Endothelial cell of hepatic sinusoid (primary cell): ENCODE results near the gene TSPAN9.

Experiments
- in situ Hi-C: cut with HindIII; loops from 2 replicates; pipeline ENCODE4 v1.10.0; 2017; ENCODE audit warnings: low sequenced_read_pairs

TSPAN9 gene

GRCh38 chr12:3177778-3178425, 100.7 kb downstream of the TSPAN9 start:
- in situ Hi-C loops: no loop called here

GRCh38 chr12:3178671-3179313, 101.6 kb downstream of the TSPAN9 start:
- in situ Hi-C loops: no loop called here

GRCh38 chr12:3179731-3180130, 102.6 kb downstream of the TSPAN9 start:
- in situ Hi-C loops: loop anchor here (10.0 kb wide), 1 partner anchor 125 kb away; no protein-coding TSS in a partner anchor

- in situ Hi-C loops: loop anchor here (10.0 kb wide), 1 partner anchor 128 kb away; no protein-coding TSS in a partner anchor
Observed at GRCh38 chr12:3182426-3182825, 105.2 kb downstream of the TSPAN9 start.

GRCh38 chr12:3184485-3184884, 107.3 kb downstream of the TSPAN9 start:
- in situ Hi-C loops: loop anchor here (10.0 kb wide), 1 partner anchor 130 kb away; no protein-coding TSS in a partner anchor

- in situ Hi-C loops: loop anchor here (10.0 kb wide), 1 partner anchor 131 kb away; no protein-coding TSS in a partner anchor
Observed at GRCh38 chr12:3185260-3185870, 108.2 kb downstream of the TSPAN9 start.

GRCh38 chr12:3186546-3187215, 109.5 kb downstream of the TSPAN9 start:
- in situ Hi-C loops: loop anchor here (10.0 kb wide), 1 partner anchor 132 kb away; no protein-coding TSS in a partner anchor

GRCh38 chr12:3187846-3188770, 110.9 kb downstream of the TSPAN9 start:
- in situ Hi-C loops: loop anchor here (10.0 kb wide), 1 partner anchor 133 kb away; no protein-coding TSS in a partner anchor

- in situ Hi-C loops: loop anchor here (10.0 kb wide), 1 partner anchor 134 kb away; no protein-coding TSS in a partner anchor
Observed at GRCh38 chr12:3189282-3189681, 112.1 kb downstream of the TSPAN9 start.

GRCh38 chr12:3190101-3190500, 112.9 kb downstream of the TSPAN9 start:
- in situ Hi-C loops: no loop called here

- in situ Hi-C loops: no loop called here
Observed at GRCh38 chr12:3191450-3191849, 114.3 kb downstream of the TSPAN9 start.

GRCh38 chr12:3192221-3192620, 115.0 kb downstream of the TSPAN9 start:
- in situ Hi-C loops: no loop called here

- in situ Hi-C loops: no loop called here
Observed at GRCh38 chr12:3193131-3193530, 116.0 kb downstream of the TSPAN9 start.

- in situ Hi-C loops: no loop called here
Observed at GRCh38 chr12:3193755-3194154, 116.6 kb downstream of the TSPAN9 start.

GRCh38 chr12:3195337-3195736, 118.2 kb downstream of the TSPAN9 start:
- in situ Hi-C loops: no loop called here

GRCh38 chr12:3195859-3196483, 118.8 kb downstream of the TSPAN9 start:
- in situ Hi-C loops: no loop called here

GRCh38 chr12:3196488-3196887, 119.3 kb downstream of the TSPAN9 start:
- in situ Hi-C loops: no loop called here

GRCh38 chr12:3197131-3197818, 120.1 kb downstream of the TSPAN9 start:
- in situ Hi-C loops: no loop called here

GRCh38 chr12:3199551-3200031, 122.4 kb downstream of the TSPAN9 start:
- in situ Hi-C loops: no loop called here
